Activated naive CD4-positive, alpha-beta T cell (primary cell): ENCODE measurements around the gene LITAF.

Experiments
- DNase-seq, 4 experiments: peaks; one replicate each; lab custom pipeline; 2025; lab: John Stamatoyannopoulos, UW

LITAF gene

DNA sequence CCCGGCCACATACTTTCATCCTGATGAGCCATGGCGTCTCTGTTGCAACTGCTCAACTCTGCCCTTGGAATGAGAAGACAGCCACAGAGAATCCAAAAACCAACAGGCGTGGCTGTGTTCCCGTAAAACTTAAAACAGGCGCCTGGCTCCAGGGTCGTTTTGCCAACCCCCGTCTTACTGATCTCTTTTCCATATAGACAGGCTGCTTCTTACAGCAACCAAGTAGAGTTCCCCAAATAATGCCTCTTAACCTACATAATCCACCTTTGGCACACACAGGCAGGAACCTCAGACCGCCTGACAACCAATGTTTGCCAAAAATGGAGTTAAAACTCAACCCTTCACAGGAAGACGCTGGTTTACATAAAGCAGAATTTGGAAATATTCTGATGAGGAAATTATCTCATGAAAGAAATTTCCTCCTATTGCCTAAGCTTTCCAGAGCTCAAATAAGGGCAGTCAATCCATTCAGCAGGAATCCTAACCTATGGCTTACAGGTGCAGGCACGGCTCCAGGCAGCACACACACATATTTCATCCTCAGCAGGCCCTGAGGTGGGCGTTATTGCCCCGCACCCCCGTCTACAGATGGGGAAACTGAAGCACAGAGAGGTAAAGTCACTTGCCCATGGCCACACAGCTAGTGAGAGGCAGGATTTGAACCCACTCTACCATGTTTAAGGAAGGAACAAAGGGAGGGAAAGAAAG lies 35.8 kb downstream of the LITAF start:
- no peak for DNase-seq

- DNase-seq = no peak
Observed at GRCh38 chr16:11547118-11547916, 39.4 kb downstream of the LITAF start.

- no peak for DNase-seq
Observed at GRCh38 chr16:11546608-11547061, 40.1 kb downstream of the LITAF start.

DNA sequence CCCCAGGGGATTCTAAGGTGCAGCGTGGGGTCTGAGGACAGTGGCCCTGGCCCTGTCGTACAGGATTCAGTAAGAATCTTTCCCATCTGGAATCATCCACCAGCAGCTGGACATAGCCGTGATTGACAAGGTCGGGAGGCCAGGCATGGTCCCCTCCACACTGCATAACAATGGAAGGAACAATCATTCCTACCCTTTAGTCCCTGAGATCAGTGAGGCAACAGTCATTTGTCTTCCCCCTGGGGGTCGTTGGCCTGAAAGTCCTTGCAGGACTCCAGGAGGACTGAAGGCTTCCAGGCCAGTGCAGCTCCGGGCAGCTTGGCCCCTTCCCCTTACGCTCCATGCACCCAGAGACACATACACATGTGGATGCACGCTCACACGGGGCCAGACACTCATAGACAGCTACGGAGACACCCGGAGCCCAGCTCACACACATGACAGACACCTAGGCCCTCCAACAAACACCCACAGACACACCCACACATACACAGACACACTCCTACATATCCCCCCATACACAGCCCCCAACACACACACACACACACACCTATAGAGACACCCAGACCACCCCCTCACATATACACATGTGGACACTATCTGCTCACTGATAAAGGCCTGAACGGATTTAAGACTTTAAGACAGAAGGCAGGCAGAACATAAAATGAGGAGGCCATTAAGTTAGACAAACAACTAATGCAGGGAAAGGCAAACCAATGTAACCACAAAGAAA lies 42.9 kb downstream of the LITAF start:
- no peak for DNase-seq

DNA sequence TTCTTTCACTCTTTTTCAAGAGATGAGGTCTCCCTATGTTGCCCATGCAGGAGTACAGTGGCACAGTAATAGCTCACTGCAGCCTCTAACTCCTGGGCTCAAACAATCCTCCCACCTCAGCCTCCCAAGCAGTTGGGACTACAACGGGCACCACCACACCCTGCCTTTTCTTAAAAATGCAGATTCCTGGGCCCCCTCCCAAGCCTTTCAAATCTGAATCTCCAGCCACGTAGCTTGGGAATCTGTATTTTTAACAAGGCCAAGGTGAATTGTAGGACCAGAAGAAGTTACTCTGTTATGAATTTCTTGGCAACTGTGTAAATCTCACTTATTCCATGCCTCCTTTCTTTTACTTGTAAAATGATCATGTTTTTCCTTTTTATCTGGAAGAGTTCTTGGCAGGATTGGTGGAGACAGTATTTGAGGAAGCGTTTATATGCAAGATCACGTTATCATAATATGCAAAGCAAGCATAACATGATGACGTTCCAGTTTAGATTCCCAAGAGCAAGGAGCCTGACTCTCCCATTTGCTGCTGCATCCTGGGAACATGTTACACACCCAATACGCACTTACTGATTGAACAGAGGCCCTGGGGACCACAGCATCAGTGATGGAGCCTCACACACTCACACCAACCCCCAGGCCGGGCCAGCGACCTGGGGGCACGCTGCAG lies 44.5 kb downstream of the LITAF start:
- DNase-seq = no peak

- no peak for DNase-seq
Observed at GRCh38 chr16:11539641-11540050, 47.1 kb downstream of the LITAF start.

DNA sequence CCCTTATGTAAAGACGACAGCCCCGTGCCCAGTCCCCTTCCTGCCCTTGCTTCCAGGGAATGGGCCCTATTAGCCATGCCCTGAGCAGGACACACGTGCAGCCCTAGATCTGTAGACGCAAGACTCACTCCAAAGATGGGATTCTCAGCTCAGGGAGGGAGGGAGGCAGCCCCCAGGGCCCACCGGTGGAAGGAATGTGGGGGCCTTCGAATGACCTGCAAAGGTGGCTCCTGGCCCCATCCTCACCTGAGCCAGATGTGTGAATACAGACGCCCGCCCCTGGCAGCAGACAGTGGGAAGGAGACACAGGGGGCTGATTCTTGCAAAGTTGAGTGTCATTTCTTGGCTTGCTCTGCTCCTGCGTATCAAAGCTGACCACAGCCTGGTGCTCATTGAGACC lies 47.8 kb downstream of the LITAF start:
- DNase-seq = no peak

GRCh38 chr16:11536104-11536866 lies 50.4 kb downstream of the LITAF start:
- no peak for DNase-seq

DNA sequence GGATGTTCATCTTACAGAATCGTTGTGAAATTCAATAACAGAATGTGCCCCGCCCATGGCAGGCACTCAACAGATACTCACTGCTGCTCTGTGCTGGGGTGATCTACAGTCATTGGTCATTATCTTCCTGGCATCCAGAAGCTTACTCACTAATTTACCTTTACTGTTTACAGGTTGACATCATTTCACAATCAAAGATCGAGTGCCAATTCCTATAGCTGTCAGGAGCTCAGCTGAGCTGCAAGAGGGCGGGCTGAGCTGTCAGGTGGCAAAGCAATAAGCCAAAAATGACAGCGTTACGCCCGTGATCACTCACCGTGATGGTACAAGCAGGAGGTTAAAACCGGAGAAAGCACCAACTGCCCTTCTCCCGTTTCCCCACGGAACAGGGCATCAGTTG lies 51.2 kb downstream of the LITAF start:
- DNase-seq = no peak

GRCh38 chr16:11534262-11534661 lies 52.5 kb downstream of the LITAF start:
- no peak for DNase-seq

GRCh38 chr16:11533588-11533987 lies 53.1 kb downstream of the LITAF start:
- no peak for DNase-seq

- no peak for DNase-seq
Observed at GRCh38 chr16:11530171-11530940, 56.4 kb downstream of the LITAF start.

- no peak for DNase-seq
Observed at GRCh38 chr16:11529285-11529684, 57.4 kb downstream of the LITAF start.

GRCh38 chr16:11528053-11528452 lies 58.7 kb downstream of the LITAF start:
- no peak for DNase-seq

DNA sequence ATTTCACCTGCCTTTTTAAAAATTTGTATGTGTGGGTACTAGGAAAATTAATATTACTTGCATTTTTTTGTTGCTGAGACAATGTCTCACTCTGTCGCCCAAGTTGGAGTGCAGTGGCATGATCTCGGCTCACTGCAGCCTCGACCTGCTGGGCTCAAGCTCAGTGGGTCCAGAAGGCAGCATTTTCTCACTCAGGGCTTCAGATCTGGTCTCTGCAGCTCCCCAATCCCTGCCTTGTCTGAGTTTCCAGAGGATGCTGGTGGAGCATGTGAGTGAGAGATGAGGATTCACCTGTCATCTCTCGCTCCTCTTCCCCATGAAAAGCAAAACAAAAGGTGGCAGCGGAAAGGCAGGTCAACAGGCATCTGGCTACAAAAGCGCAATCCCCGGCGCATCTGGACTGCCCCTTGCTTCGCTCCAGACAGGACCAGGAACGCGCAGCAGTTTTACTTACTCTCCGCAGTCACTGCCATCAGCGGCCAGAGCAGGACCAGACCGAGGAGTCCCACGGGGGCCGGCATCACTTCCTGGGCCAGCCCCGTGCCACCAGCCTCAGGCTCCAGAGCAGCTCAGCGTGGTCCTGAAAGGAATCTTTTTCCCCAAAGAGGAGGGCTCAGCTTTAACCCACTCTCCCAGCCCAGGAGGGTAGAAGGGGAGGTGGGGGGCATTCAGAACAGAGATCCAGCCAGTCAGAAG lies 59.9 kb downstream of the LITAF start:
- DNase-seq = no peak

- DNase-seq = no peak
Observed at GRCh38 chr16:11524098-11524760, 62.5 kb downstream of the LITAF start.

DNA sequence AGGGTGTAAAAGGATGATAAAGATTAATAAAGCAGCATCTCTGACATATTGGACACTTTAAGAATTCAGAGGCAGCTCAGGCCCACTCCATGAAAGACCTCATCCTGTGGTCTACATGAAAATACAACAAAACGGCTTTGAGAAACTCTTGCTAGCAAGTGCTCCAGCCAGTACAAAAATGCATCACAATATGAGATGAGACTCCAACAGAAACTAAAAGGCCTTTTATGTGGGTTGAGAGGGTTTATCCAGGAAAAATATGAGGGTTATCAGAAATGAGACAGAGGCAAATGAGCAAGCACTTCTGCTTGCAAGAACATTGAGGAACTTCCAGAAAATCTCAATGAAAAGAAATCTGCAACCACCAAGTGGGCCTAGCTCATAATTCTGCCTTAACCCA lies 65.7 kb downstream of the LITAF start:
- no peak for DNase-seq

DNA sequence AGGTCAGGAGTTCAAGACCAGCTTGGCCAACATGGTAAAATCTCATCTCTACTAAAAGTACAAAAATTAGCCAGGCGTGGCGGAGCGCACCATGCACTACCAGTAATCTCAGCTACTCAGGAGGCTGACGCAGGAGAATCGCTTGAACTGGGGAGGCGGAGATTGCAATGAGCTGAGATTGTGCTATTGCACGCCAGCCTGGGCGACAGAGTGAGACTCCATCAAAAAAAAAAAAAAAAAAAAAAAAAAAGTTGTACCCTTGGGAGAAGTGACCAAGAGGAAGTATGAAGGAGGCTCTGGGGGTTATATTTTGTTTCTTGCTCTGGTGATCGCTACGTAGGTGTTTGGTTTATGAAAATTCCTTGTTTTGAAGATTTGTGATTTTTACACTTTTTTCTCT lies 66.3 kb downstream of the LITAF start:
- DNase-seq = no peak

GRCh38 chr16:11517961-11518360 lies 68.8 kb downstream of the LITAF start:
- DNase-seq = no peak
